Jurkat, Clone E6-1 (cell line): Measurements from ENCODE around the gene MARVELD1. TPM values are rescaled to one million over a fixed set of nuclear protein-coding genes. Genes with fewer than 3 reads are reported as not detected.
"Not testable (repeated sequence)": the region's sequence is repeated elsewhere in the genome, so short reads cannot be mapped to it uniquely, and the experiment has no call there.

Source experiments
- DNase-seq: peaks from one replicate; pipeline ENCODE4 v3.0.0-alpha.2; 2011; ENCODE audit warnings: low read depth, low spot score
- H3K4me3 ChIP-seq: 2 replicates; pipeline ENCODE4 v1.5.1; 2011; ENCODE audit warnings: mild to moderate bottlenecking, low read length, control low read depth, moderate library complexity
- polyA plus RNA-seq: library from polyadenylated mRNA; unstranded; fragments of >200 nt; gene quantifications from one replicate; pipeline ENCODE4 v1.2.1, GENCODE V29; 2012; ENCODE audit warnings: missing spikeins; ENCODE audit not compliant: insufficient read length, insufficient read depth

The MARVELD1 gene
- 15.1 TPM for polyA plus RNA-seq

DNA sequence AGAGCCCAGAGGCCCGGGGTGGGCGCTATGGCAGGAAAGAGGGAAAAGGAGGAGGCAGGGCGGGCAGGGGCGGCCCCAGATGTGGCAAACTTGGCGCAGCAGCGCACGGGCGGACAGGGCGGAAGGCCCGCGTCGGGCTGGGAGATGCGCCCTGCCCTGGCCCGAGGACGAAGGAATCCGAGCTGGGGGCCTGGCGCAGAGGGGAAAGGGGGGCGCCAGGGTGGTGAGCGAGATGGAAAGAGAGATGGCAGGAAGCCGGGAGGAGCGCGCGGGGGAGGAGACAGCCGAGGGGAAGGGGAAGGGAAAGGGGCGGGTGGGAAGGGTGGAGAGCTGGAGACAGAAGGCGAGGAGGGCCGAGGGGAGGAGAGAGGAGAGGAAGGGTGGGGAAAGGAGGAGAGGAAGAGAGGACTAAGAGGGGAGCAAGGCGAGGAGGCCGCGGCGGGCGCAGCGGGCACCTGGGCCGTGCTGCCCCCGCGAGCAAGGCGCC lies at the start of gene MARVELD1:
Gene MARVELD1 (plus strand): TSS at position 392 of the 487 bp plus-strand sequence. CDS start 147 bp downstream, outside the sequence.
- peak; percentile 32 for DNase-seq
- H3K4me3 ChIP-seq: peak within 1 kb of the TSS; percentile 77

DNA sequence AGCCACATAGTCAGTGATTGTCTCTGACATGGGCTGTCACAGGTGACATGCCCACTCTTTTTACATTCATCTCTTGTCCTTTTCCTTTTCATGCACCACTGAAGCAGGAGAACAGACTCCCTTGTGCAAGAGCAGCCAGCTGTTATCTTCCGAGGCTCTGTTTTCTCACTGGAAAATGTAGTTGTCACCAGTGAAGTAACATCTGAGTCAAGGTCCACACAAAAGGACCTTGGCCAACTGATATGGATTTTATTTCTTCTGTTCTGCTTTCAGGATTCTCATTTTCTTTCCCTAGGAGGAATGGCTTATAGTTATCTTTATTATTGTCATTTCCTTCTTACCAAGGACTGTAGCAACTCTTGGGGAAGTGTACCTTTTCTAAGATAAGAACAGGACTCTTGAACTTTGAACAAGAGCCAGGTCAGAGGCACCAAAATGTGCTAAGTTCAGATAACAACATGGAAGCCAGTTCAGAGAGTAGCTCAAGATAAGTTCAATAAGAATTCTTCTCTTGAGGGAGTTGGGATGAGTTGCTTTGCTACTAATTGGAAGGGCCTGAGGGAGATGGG lies 49.2 kb upstream of the MARVELD1 start:
- no peak for DNase-seq
- no peak overlapping the region for H3K4me3 ChIP-seq

DNA sequence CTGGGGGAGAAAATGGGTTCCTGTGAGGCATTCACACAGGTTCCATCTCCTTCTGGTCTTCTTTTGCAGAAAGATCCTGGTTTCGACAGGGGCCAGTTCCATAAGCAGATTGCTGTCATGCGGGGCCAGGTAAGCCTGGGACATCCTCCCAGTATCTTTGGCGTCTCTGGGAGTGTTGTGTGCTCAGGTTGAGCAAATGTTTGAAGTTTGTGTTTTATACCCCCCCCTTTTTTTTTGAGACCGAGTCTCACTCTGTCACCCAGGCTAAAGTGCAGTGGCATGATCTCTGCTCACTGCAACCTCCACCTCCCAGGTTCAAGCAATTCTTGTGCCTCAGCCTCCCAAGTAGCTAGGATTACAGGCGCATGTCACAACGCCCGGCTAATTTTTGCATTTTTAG lies 46.5 kb upstream of the MARVELD1 start:
- DNase-seq: no peak
- H3K4me3 ChIP-seq: no peak overlapping the region

DNA sequence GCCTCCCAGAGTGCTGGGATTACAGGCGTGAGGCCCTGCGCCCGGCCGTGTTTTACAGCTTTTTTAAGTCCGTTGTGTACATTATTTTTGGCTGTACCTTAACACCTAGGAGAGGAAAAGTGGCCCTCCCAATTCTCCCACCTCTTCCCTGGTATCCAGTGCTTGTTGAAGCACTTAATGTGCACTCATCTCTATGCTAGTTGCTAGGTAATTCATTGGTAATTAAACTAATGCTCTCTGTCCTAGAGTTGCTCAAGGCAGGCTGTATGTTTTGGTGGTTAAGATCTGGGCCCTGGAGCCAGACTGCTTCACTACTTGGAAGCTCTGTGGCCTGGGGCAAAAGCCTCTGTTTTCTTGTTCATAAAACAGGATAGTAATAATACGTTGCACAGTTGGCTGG lies 46.1 kb upstream of the MARVELD1 start:
- no peak overlapping the region for H3K4me3 ChIP-seq
- DNase-seq: no peak

DNA sequence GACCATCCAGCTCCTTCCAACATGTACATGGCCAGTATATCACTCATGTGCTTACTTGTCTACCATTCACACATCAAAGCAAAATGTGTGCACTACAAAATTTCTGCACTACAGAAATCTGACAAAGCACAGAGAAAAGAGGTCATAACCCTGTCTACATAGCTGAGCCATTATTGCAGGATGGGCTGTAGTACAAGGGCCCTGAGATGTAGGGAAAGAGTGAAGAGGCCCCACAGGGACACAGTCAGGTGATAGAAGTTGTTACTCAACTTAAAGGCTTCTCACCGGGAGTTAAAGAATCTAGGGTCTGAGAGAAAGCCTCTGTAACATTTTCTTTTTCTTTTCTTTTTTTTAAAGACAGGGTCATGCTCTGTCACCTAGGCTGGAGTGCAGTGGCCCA lies 44.0 kb upstream of the MARVELD1 start:
- no peak for DNase-seq
- no peak overlapping the region for H3K4me3 ChIP-seq

GRCh38 chr10:97673736-97674525 lies 39.6 kb upstream of the MARVELD1 start:
- DNase-seq: peak; percentile 35

GRCh38 chr10:97675222-97675621 lies 38.3 kb upstream of the MARVELD1 start:
- DNase-seq: no peak
- no peak overlapping the region for H3K4me3 ChIP-seq

More at GRCh38 chr10:97673736-97674525, 39.6 kb upstream of the MARVELD1 start:
- no peak overlapping the region for H3K4me3 ChIP-seq

GRCh38 chr10:97676770-97677581 lies 36.6 kb upstream of the MARVELD1 start:
- peak; percentile 42 for DNase-seq
- H3K4me3 ChIP-seq: no peak overlapping the region

GRCh38 chr10:97679594-97679993 lies 33.9 kb upstream of the MARVELD1 start:
- no peak for DNase-seq
- no peak overlapping the region for H3K4me3 ChIP-seq

GRCh38 chr10:97682042-97682441 lies 31.5 kb upstream of the MARVELD1 start:
- no peak for DNase-seq
- no peak overlapping the region for H3K4me3 ChIP-seq

DNA sequence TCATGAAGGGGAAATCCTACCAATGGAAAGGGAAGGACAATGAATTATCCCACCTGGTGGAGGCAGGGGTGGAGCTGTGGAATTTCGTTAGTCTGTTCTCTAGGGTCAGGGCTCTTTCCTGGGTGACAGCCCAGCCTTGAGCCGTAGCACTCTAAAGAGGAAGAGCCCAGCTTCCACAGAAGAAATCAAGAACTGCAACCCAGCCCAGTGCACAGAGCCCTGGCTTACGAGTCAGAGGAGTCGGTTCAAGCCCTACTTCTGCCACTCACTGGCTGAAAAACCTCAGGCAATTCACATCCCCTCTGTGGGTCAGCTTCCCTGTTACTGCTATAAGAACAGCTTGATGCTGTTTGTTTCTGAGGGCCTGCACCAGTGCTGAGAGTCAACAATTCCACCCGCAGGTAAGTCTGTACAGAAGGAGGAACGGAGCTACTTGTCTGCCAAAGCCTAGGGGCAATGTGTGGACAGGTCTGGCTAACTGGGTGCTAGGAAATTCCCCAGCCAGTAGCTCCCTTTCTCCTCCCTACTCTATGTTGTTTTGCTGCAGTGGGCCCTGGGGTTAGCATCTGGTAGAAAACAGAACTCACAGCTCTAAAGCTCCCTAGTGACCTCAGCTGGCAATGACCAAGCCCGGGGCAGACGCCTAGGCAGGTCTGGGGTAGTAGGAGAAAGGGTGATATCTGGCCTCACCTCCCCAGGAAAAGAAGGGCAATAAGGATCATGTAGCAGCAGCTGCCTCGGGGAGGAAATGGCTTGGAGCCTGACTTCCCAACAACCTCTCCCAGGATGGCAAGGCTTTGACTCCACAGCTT lies 29.8 kb upstream of the MARVELD1 start:
- no peak for DNase-seq
- H3K4me3 ChIP-seq: no peak overlapping the region

DNA sequence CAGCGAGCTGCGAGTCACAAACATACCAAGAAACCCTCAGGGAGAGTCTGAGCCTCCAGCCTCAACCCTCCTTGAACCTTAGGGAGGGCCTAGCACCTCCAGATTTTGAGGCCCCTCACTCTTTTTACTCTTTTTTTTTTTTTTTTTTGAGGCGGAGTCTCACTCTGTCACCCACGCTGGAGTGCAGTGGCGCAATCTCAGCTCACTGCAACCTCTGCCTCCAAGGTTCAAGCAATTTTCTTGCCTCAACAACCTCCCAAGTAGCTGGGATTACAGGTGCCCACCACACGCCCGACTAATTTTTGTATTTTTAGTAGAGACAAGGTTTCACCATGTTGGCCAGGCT lies 29.2 kb upstream of the MARVELD1 start:
- H3K4me3 ChIP-seq, DNase-seq: not testable (repeated sequence)

- no peak for DNase-seq
- H3K4me3 ChIP-seq: no peak overlapping the region
Observed at GRCh38 chr10:97684866-97685394, 28.6 kb upstream of the MARVELD1 start.

DNA sequence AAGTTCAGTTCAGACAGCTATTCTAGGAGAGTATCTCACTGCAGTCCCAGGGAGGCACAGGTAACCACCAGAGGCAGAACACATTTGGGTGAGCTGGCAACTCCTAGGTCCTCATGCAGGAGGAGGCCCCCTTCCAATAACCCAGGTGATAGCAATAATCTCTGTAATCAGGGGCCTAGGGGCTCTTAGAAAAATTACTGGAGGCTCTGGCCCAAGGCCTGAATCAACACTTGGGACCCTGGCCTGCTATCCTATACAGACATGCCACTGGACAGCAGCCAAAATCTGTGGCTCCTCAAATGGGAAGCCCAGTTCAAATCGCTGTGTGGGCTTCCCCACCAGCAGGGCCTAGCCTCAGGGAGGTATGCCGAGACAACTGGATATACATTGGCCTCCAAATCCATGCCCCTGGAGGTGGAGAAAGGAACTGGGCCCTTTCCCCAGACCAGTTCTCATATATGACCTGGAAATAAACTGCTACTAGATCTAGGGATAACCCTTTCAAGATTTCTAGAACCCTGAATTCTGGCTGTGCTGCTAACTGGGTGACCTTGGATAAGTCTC lies 28.1 kb upstream of the MARVELD1 start:
- H3K4me3 ChIP-seq: no peak overlapping the region
- no peak for DNase-seq

GRCh38 chr10:97686301-97686961 lies 27.1 kb upstream of the MARVELD1 start:
- peak overlapping the region; percentile 78 for H3K4me3 ChIP-seq
- no peak for DNase-seq

- peak within 1 kb of the TSS; percentile 78 for H3K4me3 ChIP-seq
- DNase-seq: peak; percentile 91
Observed at GRCh38 chr10:97686962-97687784, 26.4 kb upstream of the MARVELD1 start, which contains the start of gene AVPI1. Gene AVPI1, minus strand, starts transcription at chr10:97687241. Its CDS starts 7,336 bp downstream, at chr10:97679905.
